Measurements from ENCODE around the gene CD200R1.
A peak's percentile ranks its signal among the peaks of the same experiment; 100 is the strongest.

Gene CD200R1, protein sequence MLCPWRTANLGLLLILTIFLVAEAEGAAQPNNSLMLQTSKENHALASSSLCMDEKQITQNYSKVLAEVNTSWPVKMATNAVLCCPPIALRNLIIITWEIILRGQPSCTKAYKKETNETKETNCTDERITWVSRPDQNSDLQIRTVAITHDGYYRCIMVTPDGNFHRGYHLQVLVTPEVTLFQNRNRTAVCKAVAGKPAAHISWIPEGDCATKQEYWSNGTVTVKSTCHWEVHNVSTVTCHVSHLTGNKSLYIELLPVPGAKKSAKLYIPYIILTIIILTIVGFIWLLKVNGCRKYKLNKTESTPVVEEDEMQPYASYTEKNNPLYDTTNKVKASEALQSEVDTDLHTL

GRCh38 chr3:112974894-112975293, at the start of gene CD200R1:
Gene CD200R1, minus strand, starts transcription at chr3:112975103. Its CDS starts 246 bp downstream, at chr3:112974857.
- no peak for DNase-seq (ENCODE audit: low spot score)

DNA sequence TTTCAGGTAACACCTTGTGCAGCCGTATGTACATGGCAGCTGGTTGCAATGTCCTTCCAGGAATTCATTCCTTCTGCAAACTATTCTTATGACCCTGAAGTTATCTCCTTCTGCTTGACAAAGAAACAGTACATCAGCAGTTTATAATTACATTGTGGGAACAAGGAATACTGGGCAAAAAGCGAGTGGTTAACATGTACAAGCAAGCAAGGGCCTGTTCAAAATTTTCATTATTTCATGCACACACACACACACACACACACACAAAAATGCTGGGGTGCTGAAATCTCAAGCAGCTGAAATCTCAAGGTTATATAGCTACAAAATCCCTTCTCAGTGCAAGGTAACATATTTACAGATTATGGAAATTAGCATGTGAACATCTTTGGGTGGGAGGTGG, 46.6 kb upstream of the CD200R1 start:
- DNase-seq (ENCODE audit: low spot score), result no peak

- DNase-seq (ENCODE audit: low spot score), result peak; percentile 94
These were observed 44.6 kb upstream of the CD200R1 start for GRCh38 chr3:113019182-113020137.

- DNase-seq (ENCODE audit: low spot score), result no peak
These were observed 43.8 kb upstream of the CD200R1 start for GRCh38 chr3:113018536-113019181.

- DNase-seq (ENCODE audit: low spot score), result no peak
These were observed 38.7 kb upstream of the CD200R1 start for GRCh38 chr3:113013593-113013992.

GRCh38 chr3:113008117-113008516, 33.2 kb upstream of the CD200R1 start:
- DNase-seq (ENCODE audit: low spot score), result no peak

DNA sequence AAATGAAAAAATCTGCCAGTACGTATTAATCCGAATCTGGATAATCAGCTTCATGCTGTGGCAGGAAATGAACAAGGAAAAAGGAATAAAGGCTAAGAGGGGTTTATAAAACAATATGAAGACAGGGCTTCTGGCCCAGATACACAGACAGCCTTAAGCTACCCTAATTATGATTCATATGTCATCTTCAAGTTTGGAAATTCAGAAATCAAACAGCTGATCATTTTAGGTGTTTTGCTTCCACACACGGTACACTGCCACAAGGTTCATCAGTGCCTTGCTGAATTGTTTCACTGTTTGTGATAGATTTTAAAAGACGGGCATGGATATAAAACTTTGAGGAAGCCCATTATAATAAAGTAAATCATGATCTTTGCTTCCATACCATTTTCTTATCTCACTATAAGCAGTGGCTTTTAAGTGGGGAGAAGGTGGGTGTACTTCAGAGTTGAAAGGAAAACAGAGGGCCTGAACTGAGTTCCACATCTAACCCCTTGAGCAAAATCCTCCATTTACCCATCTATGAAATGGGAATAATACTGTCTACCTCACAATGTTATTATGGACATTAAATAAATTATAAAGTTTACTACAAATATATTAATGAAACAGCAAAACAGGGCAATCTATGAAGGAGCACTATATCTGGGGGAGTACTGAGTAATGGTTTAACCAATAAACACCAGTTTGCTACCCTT, 31.6 kb upstream of the CD200R1 start:
- DNase-seq (ENCODE audit: low spot score), result no peak

DNA sequence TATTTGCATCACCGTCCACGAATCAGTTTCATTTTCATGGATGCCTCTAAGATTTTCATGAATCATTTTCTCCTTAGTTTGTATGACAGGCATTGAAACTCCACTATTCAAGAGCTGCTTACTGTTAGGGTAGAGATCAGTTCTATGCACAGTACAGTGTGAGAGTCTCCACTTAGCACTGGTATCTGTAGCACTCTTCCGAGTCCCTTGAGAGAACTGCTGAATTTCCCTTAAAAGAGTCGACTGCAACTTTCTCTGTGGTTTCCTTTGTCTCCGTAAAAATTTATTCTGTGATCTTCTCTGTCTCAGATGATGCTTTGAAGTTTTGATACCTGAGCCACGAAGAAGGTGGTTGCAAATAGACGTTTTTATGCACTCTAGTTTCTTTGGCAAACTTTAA, 30.7 kb upstream of the CD200R1 start:
- DNase-seq (ENCODE audit: low spot score), result no peak

GRCh38 chr3:113002679-113003078, 27.8 kb upstream of the CD200R1 start:
- DNase-seq (ENCODE audit: low spot score), result no peak

GRCh38 chr3:113002037-113002436, 27.1 kb upstream of the CD200R1 start:
- no peak for DNase-seq (ENCODE audit: low spot score)

DNA sequence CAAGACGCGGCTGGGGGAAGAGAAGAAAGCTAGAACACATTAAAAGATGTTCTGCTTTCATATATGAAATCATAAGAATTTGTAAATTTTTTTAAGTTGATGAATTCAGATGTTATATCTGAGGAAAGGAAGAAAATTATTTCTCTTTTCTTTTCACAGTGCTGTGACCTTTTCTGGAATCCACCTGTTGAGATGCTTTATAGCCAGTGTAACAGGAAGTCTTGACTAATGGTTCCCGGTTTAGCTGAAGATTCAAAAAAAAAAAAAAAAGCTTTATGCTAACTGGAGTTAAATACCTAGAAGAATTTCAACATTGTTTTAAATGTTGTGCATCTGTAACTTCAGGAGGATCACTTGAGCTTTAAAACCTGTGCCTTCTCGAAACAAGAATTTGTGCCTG, 25.8 kb upstream of the CD200R1 start:
- DNase-seq (ENCODE audit: low spot score), result no peak

DNA sequence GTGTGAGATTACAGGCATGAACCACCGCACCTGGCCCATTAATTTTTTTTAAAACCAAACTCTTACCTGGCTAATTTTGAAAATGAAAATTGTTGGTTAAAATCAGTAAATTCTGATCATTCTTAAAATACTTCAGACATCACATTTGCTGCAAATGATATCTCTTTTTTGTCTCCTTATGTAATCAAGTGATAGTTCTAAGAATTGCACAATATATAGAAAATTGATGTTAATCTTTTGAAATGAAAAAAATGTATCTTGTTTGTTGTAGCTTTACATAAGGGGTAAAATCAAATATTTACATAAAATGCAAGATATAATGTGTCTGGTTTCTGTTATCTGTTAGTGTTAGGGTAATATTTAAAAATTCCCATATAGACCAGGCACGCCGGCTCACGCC, 20.9 kb upstream of the CD200R1 start:
- no peak for DNase-seq (ENCODE audit: low spot score)

GRCh38 chr3:112990672-112991602, 16.0 kb upstream of the CD200R1 start, which contains the start of gene GTPBP8:
Gene GTPBP8, plus strand, starts transcription at chr3:112990984. Its CDS starts 16 bp downstream, at chr3:112991000.
- peak; percentile 94 for DNase-seq (ENCODE audit: low spot score)

GRCh38 chr3:112987710-112988334, 12.9 kb upstream of the CD200R1 start:
- DNase-seq (ENCODE audit: low spot score), result no peak

DNA sequence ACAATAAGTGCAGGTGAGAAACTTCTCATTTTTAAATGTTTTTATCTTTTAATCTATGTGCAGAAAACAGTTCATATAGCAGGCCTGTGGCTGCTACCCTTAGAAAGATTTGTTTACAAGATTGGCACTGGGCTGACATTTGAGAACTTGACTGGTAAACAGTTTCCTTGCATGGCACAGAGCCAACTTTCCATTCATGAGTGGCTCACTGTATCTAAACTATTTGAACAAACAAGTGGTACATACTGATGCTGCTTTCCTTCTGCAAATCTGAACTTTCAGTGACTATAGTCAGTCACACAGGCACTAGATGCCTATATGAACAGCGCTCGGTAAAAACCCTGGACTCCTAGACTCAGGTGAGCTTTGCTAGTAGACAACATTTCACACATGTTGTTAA, 9.6 kb upstream of the CD200R1 start:
- DNase-seq (ENCODE audit: low spot score), result no peak

- no peak for DNase-seq (ENCODE audit: low spot score)
These were observed 7.8 kb upstream of the CD200R1 start for GRCh38 chr3:112982710-112983109.

DNA sequence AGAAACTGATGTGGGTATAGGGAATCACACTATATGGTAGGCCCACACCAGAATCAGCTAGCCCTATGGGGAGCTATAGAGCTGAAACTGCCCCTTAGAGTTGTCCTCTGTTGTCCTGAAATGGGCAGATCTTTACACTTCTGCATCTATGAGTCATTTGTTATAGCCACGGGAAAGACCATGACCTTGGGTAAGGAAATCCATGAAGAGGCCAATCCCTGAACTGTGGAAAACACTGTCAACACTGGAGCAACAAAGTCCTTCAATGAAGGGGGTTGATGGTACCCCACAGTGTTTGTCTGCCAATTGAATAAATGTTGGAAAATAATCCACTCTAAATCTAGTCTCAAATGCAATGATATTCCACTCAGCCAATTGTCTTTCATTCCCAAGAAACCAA, 5.2 kb upstream of the CD200R1 start:
- no peak for DNase-seq (ENCODE audit: low spot score)

GRCh38 chr3:112979244-112979832, 4.4 kb upstream of the CD200R1 start:
- DNase-seq (ENCODE audit: low spot score), result peak; percentile 46

DNA sequence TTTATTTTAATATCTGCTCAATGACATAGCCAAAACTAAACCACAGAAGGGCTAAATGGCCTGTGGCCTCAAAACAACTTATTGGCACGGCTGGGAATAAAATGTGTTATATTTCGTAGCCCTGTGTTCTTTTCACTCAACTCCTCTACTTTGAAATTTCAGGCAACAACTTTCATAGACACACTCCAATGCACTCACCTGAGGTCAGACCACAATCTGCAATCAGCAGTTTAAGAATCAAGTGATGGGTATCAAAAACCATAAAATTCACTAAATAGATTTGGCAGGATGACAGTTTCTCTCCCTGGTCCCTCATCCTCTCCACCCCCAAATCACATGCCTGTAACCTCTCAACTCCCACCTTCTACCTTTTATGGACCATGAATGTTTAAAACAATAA, 2.0 kb upstream of the CD200R1 start:
- no peak for DNase-seq (ENCODE audit: low spot score)

GRCh38 chr3:112976001-112976400, 1.1 kb upstream of the CD200R1 start:
- DNase-seq (ENCODE audit: low spot score), result no peak

Measured in cerebellar cortex (tissue), 1 donor.